Prostate gland (tissue), 2 donors: Measurements from ENCODE around the gene CDH5. TPM values are rescaled to one million over a fixed set of nuclear protein-coding genes. Genes with fewer than 3 reads are reported as not detected.

Source experiments
- DNase-seq: peaks from one replicate; pipeline ENCODE4 v3.0.0-alpha.2; 2019; ENCODE audit warnings: low spot score
- H3K27ac ChIP-seq, 2 donors: fragments of 200-600 bp; sonication (generic); 2 replicates each; pipeline ENCODE4 v1.5.1; 2017 to 2019
- H3K27me3 ChIP-seq: fragments of 200-600 bp; sonication (generic); replicated peaks from 2 replicates; pipeline ENCODE4 v1.5.1; 2019; ENCODE audit not compliant: insufficient read depth
- H3K36me3 ChIP-seq, 2 donors: fragments of 200-600 bp; sonication (generic); 1 replicate in 1 of 2; 2 replicates in 1 of 2; pipeline versions ENCODE4 v1.5.1 to v1.8.1; 2017 to 2019
- H3K4me1 ChIP-seq: fragments of 200-600 bp; sonication (generic); replicated peaks from 2 replicates; pipeline ENCODE4 v1.5.1; 2019
- H3K4me3 ChIP-seq, 2 donors: fragments of 200-600 bp; sonication (generic); 2 replicates each; pipeline ENCODE4 v1.5.1; 2017 to 2019
- H3K9me3 ChIP-seq: fragments of 200-600 bp; sonication (generic); 2 replicates; pipeline ENCODE4 v1.5.1; 2017
- CTCF ChIP-seq, 4 experiments: fragments of 200-600 bp in 2 of 4; fragments of 450-650 bp in 2 of 4; sonication (generic) in 2 of 4; IDR thresholded peaks; 1 replicate in 3 of 4; 2 replicates in 1 of 4; pipeline ENCODE4 v1.5.1; 2016 to 2019; ENCODE audit warnings: antibody characterized with exemption in 4 of 4, mild to moderate bottlenecking in 2 of 4, moderate library complexity in 2 of 4
- POLR2A ChIP-seq: fragments of 450-650 bp; IDR thresholded peaks from one replicate; pipeline ENCODE4 v1.6.1; 2016; ENCODE audit warnings: antibody characterized with exemption, mild to moderate bottlenecking
- POLR2AphosphoS5 ChIP-seq: sonication (generic); formaldehyde crosslinking; IDR thresholded peaks from one replicate; pipeline ENCODE4 v1.6.1; 2017; ENCODE audit warnings: antibody characterized with exemption
- WGBS: methylation state at CpG from one replicate; pipeline ENCODE4 v1.1.5; 2018; 5-methylcytosine and 5-hydroxymethylcytosine counted together
- intact Hi-C: fragments of 100-400 bp; cut with DNase I; formaldehyde crosslinking; loops from one replicate; pipeline ENCODE4 v1.14.2; 2022
- total RNA-seq, 2 donors: library from RNA; depleted of rRNA; stranded (reverse); fragments of >200 nt; gene quantifications; one replicate each; pipeline ENCODE4 v1.1.0, GENCODE V29; 2016

CDH5 gene
- total RNA-seq, 2 donors from 2014 or later, result 8.0 to 20.8 TPM

DNA sequence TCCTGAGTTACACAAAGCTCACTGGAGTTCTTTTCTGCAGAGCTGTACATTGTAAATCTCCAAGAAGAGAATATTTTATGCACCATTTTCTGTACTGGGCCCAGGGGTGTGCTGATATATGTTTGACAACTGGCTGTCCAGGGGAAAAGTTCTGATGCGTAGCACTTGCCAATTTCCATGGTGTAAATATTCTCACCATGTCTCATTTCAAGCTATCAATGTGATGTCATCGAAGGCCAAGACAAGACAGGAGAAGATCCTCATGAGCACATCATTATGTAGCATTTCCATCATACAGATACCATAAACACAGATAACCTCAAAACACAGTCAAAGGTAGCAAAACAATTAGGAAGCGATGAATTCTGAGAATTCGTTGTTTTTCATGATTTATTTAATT, 18.9 kb downstream of the CDH5 start:
- Histone ChIP-seq H3K27me3 (no peaks in the 10 kb centered on the region), H3K9me3 (no peaks in the 10 kb centered on the region), H3K4me1 (no peaks in the 10 kb centered on the region), H3K36me3 (no peaks in the 10 kb centered on the region), H3K27ac (no peak overlapping the region), H3K4me3 (no peak overlapping the region)
- TF ChIP-seq POLR2A, result no peak
- no peak for TF ChIP-seq POLR2AphosphoS5
- DNase-seq, result no peak
- intact Hi-C loops, result no loop called here
- 92% methylated on average over 4 of the region's 4 CpGs for WGBS

GRCh38 chr16:66386629-66387622, 20.4 kb downstream of the CDH5 start:
- DNase-seq, result no peak
- TF ChIP-seq CTCF (IDR thresholded peaks at IDR 0.05) (no peak), POLR2AphosphoS5 (no peak), POLR2A (no peak)

GRCh38 chr16:66387817-66388332, 21.4 kb downstream of the CDH5 start:
- 75% methylated on average over 2 of the region's 2 CpGs for WGBS
- H3K36me3 ChIP-seq, result no peaks in the 10 kb centered on the region
- DNase-seq, result no peak
- intact Hi-C loops, result no loop called here
- H3K4me3 ChIP-seq, result no peak overlapping the region
- H3K27me3 ChIP-seq, result no peaks in the 10 kb centered on the region
- TF ChIP-seq CTCF (IDR thresholded peaks at IDR 0.05) (no peak), POLR2AphosphoS5 (no peak), POLR2A (no peak)
- no peaks in the 10 kb centered on the region for H3K9me3 ChIP-seq
- no peaks in the 10 kb centered on the region for H3K4me1 ChIP-seq
- no peak overlapping the region for H3K27ac ChIP-seq

More at GRCh38 chr16:66386629-66387622, 20.4 kb downstream of the CDH5 start:
- intact Hi-C loops, result no loop called here
- Histone ChIP-seq H3K9me3 (no peaks in the 10 kb centered on the region), H3K27ac (no peak overlapping the region), H3K4me1 (no peaks in the 10 kb centered on the region), H3K27me3 (no peaks in the 10 kb centered on the region), H3K36me3 (no peaks in the 10 kb centered on the region), H3K4me3 (no peak overlapping the region)
- 89% methylated on average over 20 of the region's 20 CpGs for WGBS

- intact Hi-C loops, result no loop called here
- 83% methylated on average over 6 of the region's 6 CpGs for WGBS
- no peak for TF ChIP-seq POLR2AphosphoS5
- no peak for TF ChIP-seq POLR2A
- TF ChIP-seq CTCF (IDR thresholded peaks at IDR 0.05), result no peak
- Histone ChIP-seq H3K9me3 (no peaks in the 10 kb centered on the region), H3K4me3 (no peak overlapping the region), H3K4me1 (no peaks in the 10 kb centered on the region), H3K27me3 (no peaks in the 10 kb centered on the region), H3K36me3 (no peaks in the 10 kb centered on the region), H3K27ac (no peak overlapping the region)
- no peak for DNase-seq
Observed at GRCh38 chr16:66388350-66389139, 22.1 kb downstream of the CDH5 start.
